Osteoblast (primary cell): ENCODE measurements around the gene STK11. TPM values are rescaled to one million over a fixed set of nuclear protein-coding genes. Genes with fewer than 3 reads are reported as not detected.

Source experiments
- DNase-seq: peaks from one replicate; pipeline ENCODE4 v3.0.0; 2011; ENCODE audit warnings: low spot score, mixed read lengths; ENCODE audit not compliant: insufficient read length; ENCODE audit errors: missing footprints
- H2AFZ ChIP-seq: 2 replicates; pipeline ENCODE4 v1.6.0; 2011; ENCODE audit warnings: mild to moderate bottlenecking, low read length
- H3K27ac ChIP-seq: 2 replicates; pipeline ENCODE4 v1.5.1; 2011; ENCODE audit warnings: mild to moderate bottlenecking, low read depth, low read length, moderate library complexity
- H3K27me3 ChIP-seq: 2 replicates; pipeline ENCODE4 v1.6.0; 2012; ENCODE audit warnings: mild to moderate bottlenecking, control low read depth, inconsistent platforms, low read length, moderate library complexity; ENCODE audit not compliant: insufficient read depth
- H3K36me3 ChIP-seq: 2 replicates; pipeline ENCODE4 v1.5.1; 2011; ENCODE audit warnings: mild to moderate bottlenecking, low read length, control low read depth, moderate library complexity; ENCODE audit not compliant: insufficient read depth
- H3K4me1 ChIP-seq: 2 replicates; pipeline ENCODE4 v1.5.1; 2011; ENCODE audit warnings: mild to moderate bottlenecking, low read length, control low read depth, moderate library complexity; ENCODE audit not compliant: insufficient read depth
- H3K4me2 ChIP-seq: 2 replicates; pipeline ENCODE4 v1.6.0; 2011; ENCODE audit warnings: mild to moderate bottlenecking, low read length; ENCODE audit not compliant: insufficient read depth
- H3K4me3 ChIP-seq: fragments of 200-600 bp; sonication (generic); 3 replicates; pipeline ENCODE4 v1.5.1; 2012; ENCODE audit warnings: mild to moderate bottlenecking, low read length, inconsistent platforms; ENCODE audit not compliant: insufficient read depth
- H3K79me2 ChIP-seq: 2 replicates; pipeline ENCODE4 v1.6.0; 2012; ENCODE audit warnings: mild to moderate bottlenecking, low read length, control low read depth, inconsistent platforms; ENCODE audit not compliant: insufficient read depth
- H3K9me3 ChIP-seq: 2 replicates; pipeline ENCODE4 v1.5.1; 2011; ENCODE audit warnings: low read depth, low read length, control low read depth
- H4K20me1 ChIP-seq: 2 replicates; pipeline ENCODE4 v1.6.0; 2012; ENCODE audit warnings: mild to moderate bottlenecking, low read length, control low read depth; ENCODE audit not compliant: insufficient read depth
- CTCF ChIP-seq: IDR thresholded peaks from 2 replicates; pipeline ENCODE4 v1.5.1; 2011; ENCODE audit warnings: mild to moderate bottlenecking, low read depth, low read length, moderate library complexity; ENCODE audit errors: extremely low read depth
- total RNA-seq: library from RNA; depleted of rRNA; stranded (reverse); fragments of >200 nt; gene quantifications from 2 replicates; pipeline ENCODE4 v1.2.3, GENCODE V29; 2012

The STK11 gene
- total RNA-seq, 1 donor, result 100 TPM

GRCh38 chr19:1231729-1232637, 26.4 kb downstream of the STK11 start:
- H2AFZ ChIP-seq, result no peak overlapping the region
- no peak overlapping the region for H3K4me3 ChIP-seq
- peaks cover 18% of the 10 kb centered on the region for H4K20me1 ChIP-seq
- H3K4me2 ChIP-seq, result no peak overlapping the region
- DNase-seq, result peak; percentile 91
- TF ChIP-seq CTCF, result no peak
- peaks cover 19% of the 10 kb centered on the region for H3K36me3 ChIP-seq
- H3K79me2 ChIP-seq, result peaks cover 16% of the 10 kb centered on the region
- H3K27me3 ChIP-seq, result no peaks in the 10 kb centered on the region
- no peaks in the 10 kb centered on the region for H3K4me1 ChIP-seq
- H3K9me3 ChIP-seq, result no peaks in the 10 kb centered on the region
- no peak overlapping the region for H3K27ac ChIP-seq

GRCh38 chr19:1232652-1233072, 27.1 kb downstream of the STK11 start:
- DNase-seq, result peak; percentile 97

GRCh38 chr19:1233115-1233667, 27.6 kb downstream of the STK11 start:
- H3K27ac ChIP-seq, result no peak overlapping the region
- no peak for TF ChIP-seq CTCF

More at GRCh38 chr19:1232652-1233072, 27.1 kb downstream of the STK11 start:
- H3K9me3 ChIP-seq, result no peaks in the 10 kb centered on the region
- H3K27ac ChIP-seq, result no peak overlapping the region
- no peak overlapping the region for H2AFZ ChIP-seq
- H3K27me3 ChIP-seq, result no peaks in the 10 kb centered on the region
- H3K4me2 ChIP-seq, result no peak overlapping the region
- no peak overlapping the region for H3K4me3 ChIP-seq
- H3K4me1 ChIP-seq, result no peaks in the 10 kb centered on the region
- peaks cover 18% of the 10 kb centered on the region for H4K20me1 ChIP-seq
- TF ChIP-seq CTCF, result no peak
- H3K79me2 ChIP-seq, result peaks cover 16% of the 10 kb centered on the region
- H3K36me3 ChIP-seq, result peaks cover 15% of the 10 kb centered on the region

More at GRCh38 chr19:1233115-1233667, 27.6 kb downstream of the STK11 start:
- Histone ChIP-seq H4K20me1 (peaks cover 18% of the 10 kb centered on the region), H2AFZ (no peak overlapping the region), H3K4me3 (no peak overlapping the region), H3K36me3 (peaks cover 14% of the 10 kb centered on the region), H3K4me2 (no peak overlapping the region), H3K79me2 (peaks cover 16% of the 10 kb centered on the region), H3K4me1 (peaks cover 2% of the 10 kb centered on the region), H3K27me3 (no peaks in the 10 kb centered on the region), H3K9me3 (no peaks in the 10 kb centered on the region)
- no peak for DNase-seq
